Memory B cell (primary cell): ENCODE data around the gene TMCC1.

ENCODE experiments used
- ATAC-seq: fragments of 150-1000 bp; cut with Tn5 transposase; 2 replicates; pipeline ENCODE4 v1.10.0; 2021; ENCODE audit warnings: low read depth, mild to moderate bottlenecking, moderate library complexity
- DNase-seq, 2 donors: peaks; one replicate each; pipeline ENCODE4 v3.0.0; 2022; ENCODE audit warnings: low spot score in 2 of 2
- H3K27ac Mint-ChIP-seq: one replicate; pipeline ENCODE4 v1.8.0; 2022; ENCODE audit warnings: mild to moderate bottlenecking, moderate library complexity, mixed read lengths
- H3K27me3 Mint-ChIP-seq: one replicate; pipeline ENCODE4 v1.8.0; 2022; ENCODE audit warnings: mixed read lengths
- H3K36me3 Mint-ChIP-seq: one replicate; pipeline ENCODE4 v1.8.0; 2022; ENCODE audit warnings: mild to moderate bottlenecking, mixed read lengths
- H3K4me1 Mint-ChIP-seq: one replicate; pipeline ENCODE4 v1.8.0; 2022; ENCODE audit warnings: mixed read lengths
- H3K4me3 Mint-ChIP-seq: one replicate; pipeline ENCODE4 v1.8.0; 2022; ENCODE audit warnings: mild to moderate bottlenecking, moderate library complexity, mixed read lengths
- H3K9me3 Mint-ChIP-seq: one replicate; pipeline ENCODE4 v1.8.0; 2022; ENCODE audit warnings: mixed read lengths

The TMCC1 gene

GRCh38 chr3:129604767-129605166 lies 288.7 kb downstream of the TMCC1 start:
- H3K27ac Mint-ChIP-seq = no peak overlapping the region
- peaks cover 16% of the 10 kb centered on the region for H3K4me1 Mint-ChIP-seq
- peaks cover 16% of the 10 kb centered on the region for H3K27me3 Mint-ChIP-seq

GRCh38 chr3:129603991-129604749 lies 289.3 kb downstream of the TMCC1 start:
- DNase-seq = no peak
- no peak for ATAC-seq
- H3K27me3 Mint-ChIP-seq = peaks cover 16% of the 10 kb centered on the region
- H3K9me3 Mint-ChIP-seq = no peaks in the 10 kb centered on the region
- no peak overlapping the region for H3K4me3 Mint-ChIP-seq
- H3K4me1 Mint-ChIP-seq = peaks cover 16% of the 10 kb centered on the region
- H3K27ac Mint-ChIP-seq = no peak overlapping the region
- H3K36me3 Mint-ChIP-seq = no peaks in the 10 kb centered on the region

More at GRCh38 chr3:129604767-129605166, 288.7 kb downstream of the TMCC1 start:
- no peaks in the 10 kb centered on the region for H3K36me3 Mint-ChIP-seq
- peak overlapping the region; percentile 31 for H3K4me3 Mint-ChIP-seq
- DNase-seq = no peak
- ATAC-seq = no peak
- H3K9me3 Mint-ChIP-seq = no peaks in the 10 kb centered on the region

GRCh38 chr3:129603561-129603942 lies 290.0 kb downstream of the TMCC1 start:
- Mint-ChIP-seq H3K27ac (no peak overlapping the region), H3K27me3 (peaks cover 13% of the 10 kb centered on the region), H3K36me3 (no peaks in the 10 kb centered on the region), H3K4me1 (peaks cover 13% of the 10 kb centered on the region), H3K4me3 (no peak overlapping the region), H3K9me3 (no peaks in the 10 kb centered on the region)
- DNase-seq = no peak
- no peak for ATAC-seq

- H3K4me3 Mint-ChIP-seq = no peak overlapping the region
- no peak overlapping the region for H3K27ac Mint-ChIP-seq
- peaks cover 11% of the 10 kb centered on the region for H3K4me1 Mint-ChIP-seq
- no peaks in the 10 kb centered on the region for H3K9me3 Mint-ChIP-seq
- peaks cover 13% of the 10 kb centered on the region for H3K27me3 Mint-ChIP-seq
- DNase-seq (no peak), ATAC-seq (no peak)
- H3K36me3 Mint-ChIP-seq = no peaks in the 10 kb centered on the region
Observed at GRCh38 chr3:129602730-129603560, 290.6 kb downstream of the TMCC1 start.

GRCh38 chr3:129602309-129602708 lies 291.2 kb downstream of the TMCC1 start:
- Mint-ChIP-seq H3K4me1 (peaks cover 10% of the 10 kb centered on the region), H3K4me3 (no peak overlapping the region)
- no peak for DNase-seq

GRCh38 chr3:129601713-129602112 lies 291.8 kb downstream of the TMCC1 start:
- ATAC-seq (no peak), DNase-seq (no peak)
- Mint-ChIP-seq H3K4me1 (peaks cover 5% of the 10 kb centered on the region), H3K36me3 (no peaks in the 10 kb centered on the region), H3K4me3 (no peak overlapping the region), H3K27ac (no peak overlapping the region), H3K9me3 (no peaks in the 10 kb centered on the region), H3K27me3 (peaks cover 7% of the 10 kb centered on the region)

More at GRCh38 chr3:129602309-129602708, 291.2 kb downstream of the TMCC1 start:
- H3K27ac Mint-ChIP-seq = no peak overlapping the region
- no peaks in the 10 kb centered on the region for H3K36me3 Mint-ChIP-seq
- H3K27me3 Mint-ChIP-seq = peaks cover 12% of the 10 kb centered on the region
- no peaks in the 10 kb centered on the region for H3K9me3 Mint-ChIP-seq
- no peak for ATAC-seq

GRCh38 chr3:129600348-129600747 lies 293.2 kb downstream of the TMCC1 start:
- no peak for ATAC-seq
- no peak for DNase-seq
- Mint-ChIP-seq H3K4me1 (peaks cover 2% of the 10 kb centered on the region), H3K4me3 (no peak overlapping the region), H3K27me3 (peaks cover 5% of the 10 kb centered on the region), H3K9me3 (no peaks in the 10 kb centered on the region), H3K36me3 (no peaks in the 10 kb centered on the region), H3K27ac (no peak overlapping the region)

GRCh38 chr3:129599607-129600006 lies 293.9 kb downstream of the TMCC1 start:
- Mint-ChIP-seq H3K27ac (no peak overlapping the region), H3K4me1 (peaks cover 2% of the 10 kb centered on the region), H3K4me3 (no peak overlapping the region), H3K27me3 (peaks cover 4% of the 10 kb centered on the region), H3K9me3 (no peaks in the 10 kb centered on the region), H3K36me3 (no peaks in the 10 kb centered on the region)
- ATAC-seq (no peak), DNase-seq (no peak)

GRCh38 chr3:129599073-129599472 lies 294.4 kb downstream of the TMCC1 start:
- peaks cover 4% of the 10 kb centered on the region for H3K27me3 Mint-ChIP-seq
- DNase-seq (no peak), ATAC-seq (no peak)
- H3K4me3 Mint-ChIP-seq = no peak overlapping the region
- no peak overlapping the region for H3K27ac Mint-ChIP-seq
- H3K9me3 Mint-ChIP-seq = no peaks in the 10 kb centered on the region
- H3K36me3 Mint-ChIP-seq = no peaks in the 10 kb centered on the region
- H3K4me1 Mint-ChIP-seq = peaks cover 2% of the 10 kb centered on the region

GRCh38 chr3:129598484-129598883 lies 295.0 kb downstream of the TMCC1 start:
- H3K4me3 Mint-ChIP-seq = no peak overlapping the region
- H3K4me1 Mint-ChIP-seq = peaks cover 5% of the 10 kb centered on the region
- peaks cover 5% of the 10 kb centered on the region for H3K27me3 Mint-ChIP-seq

GRCh38 chr3:129598000-129598381 lies 295.5 kb downstream of the TMCC1 start:
- H3K9me3 Mint-ChIP-seq = no peaks in the 10 kb centered on the region
- H3K27ac Mint-ChIP-seq = no peak overlapping the region
- no peak overlapping the region for H3K4me3 Mint-ChIP-seq
- ATAC-seq (no peak), DNase-seq (no peak)
- H3K27me3 Mint-ChIP-seq = peaks cover 10% of the 10 kb centered on the region
- H3K36me3 Mint-ChIP-seq = no peaks in the 10 kb centered on the region
- H3K4me1 Mint-ChIP-seq = peaks cover 10% of the 10 kb centered on the region

More at GRCh38 chr3:129598484-129598883, 295.0 kb downstream of the TMCC1 start:
- no peak for ATAC-seq
- DNase-seq = no peak
- H3K9me3 Mint-ChIP-seq = no peaks in the 10 kb centered on the region
- no peak overlapping the region for H3K27ac Mint-ChIP-seq
- no peaks in the 10 kb centered on the region for H3K36me3 Mint-ChIP-seq
